HepG2 (cell line): ENCODE measurements around the gene BCL2L2. TPM values are rescaled to one million over a fixed set of nuclear protein-coding genes. Genes with fewer than 3 reads are reported as not detected.

Source experiments
- BRF2 ChIP-seq: sonication (generic); formaldehyde crosslinking; IDR thresholded peaks from 2 replicates; pipeline ENCODE4 v1.8.1; 2022; ENCODE audit warnings: mild to moderate bottlenecking, missing genetic modification reagents
- CSRNP1 ChIP-seq: sonication (generic); formaldehyde crosslinking; IDR thresholded peaks from 2 replicates; pipeline ENCODE4 v1.8.1; 2023; ENCODE audit warnings: mild to moderate bottlenecking, missing genetic modification reagents
- EED ChIP-seq: sonication (generic); formaldehyde crosslinking; IDR thresholded peaks from 2 replicates; pipeline ENCODE4 v1.5.0; 2020; ENCODE audit warnings: mild to moderate bottlenecking, missing genetic modification reagents
- KAT2B ChIP-seq: fragments of 150-350 bp; IDR thresholded peaks from 2 replicates; pipeline ENCODE4 v1.6.1; 2014; ENCODE audit warnings: low read depth, low read length, borderline replicate concordance
- NR0B2 ChIP-seq: sonication (generic); formaldehyde crosslinking; IDR thresholded peaks from 2 replicates; pipeline ENCODE4 v1.4.0; 2020; ENCODE audit warnings: mild to moderate bottlenecking, missing genetic modification reagents
- NRL ChIP-seq: sonication (generic); formaldehyde crosslinking; IDR thresholded peaks from 2 replicates; pipeline ENCODE4 v1.5.0; 2020; ENCODE audit warnings: missing genetic modification reagents, mild to moderate bottlenecking, moderate library complexity, borderline replicate concordance
- TFAP4 ChIP-seq: sonication (generic); IDR thresholded peaks from 2 replicates; pipeline ENCODE4 v1.6.1; 2016; ENCODE audit warnings: low read depth, borderline replicate concordance
- TFDP1 ChIP-seq: IDR thresholded peaks from 2 replicates; pipeline ENCODE4 v1.6.1; 2016; ENCODE audit warnings: missing compliant biosample characterization, missing genetic modification reagents, borderline replicate concordance
- TP53 ChIP-seq: sonication (generic); formaldehyde crosslinking; conservative IDR thresholded peaks from 2 replicates; pipeline ENCODE4 v1.4.0; 2020; ENCODE audit warnings: missing genetic modification reagents
- WIZ ChIP-seq: sonication (generic); formaldehyde crosslinking; IDR thresholded peaks from 2 replicates; pipeline ENCODE4 v1.5.1; 2020; ENCODE audit warnings: mild to moderate bottlenecking, missing genetic modification reagents
- ZBED4 ChIP-seq: sonication (generic); formaldehyde crosslinking; IDR thresholded peaks from 2 replicates; pipeline ENCODE4 v1.4.0; 2020; ENCODE audit warnings: missing genetic modification reagents, borderline replicate concordance
- ZBTB34 ChIP-seq: sonication (generic); formaldehyde crosslinking; IDR thresholded peaks from 2 replicates; pipeline ENCODE4 v1.8.0; 2022; ENCODE audit warnings: mild to moderate bottlenecking, missing genetic modification reagents
- ZBTB38 ChIP-seq: sonication (generic); formaldehyde crosslinking; IDR thresholded peaks from 2 replicates; pipeline ENCODE4 v1.5.1; 2020; ENCODE audit warnings: mild to moderate bottlenecking, missing genetic modification reagents
- ZC3H4 ChIP-seq: sonication (generic); formaldehyde crosslinking; IDR thresholded peaks from 2 replicates; pipeline ENCODE4 v1.4.0; 2020; ENCODE audit warnings: missing genetic modification reagents, borderline replicate concordance
- ZNF256 ChIP-seq: sonication (generic); formaldehyde crosslinking; conservative IDR thresholded peaks from 2 replicates; pipeline ENCODE4 v1.4.0; 2020; ENCODE audit warnings: missing genetic modification reagents
- ZNF547 ChIP-seq: sonication (generic); formaldehyde crosslinking; IDR thresholded peaks from 2 replicates; pipeline ENCODE4 v1.5.1; 2020; ENCODE audit warnings: mild to moderate bottlenecking, missing genetic modification reagents
- ZNF629 ChIP-seq: sonication (generic); formaldehyde crosslinking; conservative IDR thresholded peaks from 2 replicates; pipeline ENCODE4 v1.5.0; 2020; ENCODE audit warnings: missing genetic modification reagents
- ZNF878 ChIP-seq: sonication (generic); formaldehyde crosslinking; IDR thresholded peaks from 2 replicates; pipeline ENCODE4 v1.8.1; 2023; ENCODE audit warnings: mild to moderate bottlenecking, missing genetic modification reagents, moderate library complexity
- ZSCAN30 ChIP-seq: sonication (generic); formaldehyde crosslinking; IDR thresholded peaks from 2 replicates; pipeline ENCODE4 v1.5.0; 2020; ENCODE audit warnings: mild to moderate bottlenecking, missing genetic modification reagents
- polyA plus RNA-seq, 8 experiments: library from polyadenylated mRNA; depleted of rRNA in 3 of 8; stranded (reverse) in 7 of 8; unstranded in 1 of 8; fragments of >200 nt; fragmentation: Illumina TruSeq in 4 of 8; extraction: Trizol in 4 of 8; gene quantifications; 2 replicates each; pipeline versions ENCODE4 v1.2.1 to v1.2.3, GENCODE V29; 2011 to 2016; ENCODE audit warnings: low read depth in 4 of 8, missing spikeins in 1 of 8, mixed read lengths in 1 of 8; ENCODE audit not compliant: insufficient read depth in 1 of 8
- total RNA-seq, 5 experiments: library from RNA; depleted of rRNA; stranded (reverse); fragments of >200 nt; fragmentation: Illumina TruSeq; extraction: Trizol; gene quantifications; 2 replicates each; pipeline ENCODE4 v1.2.3, GENCODE V29; 2016; ENCODE audit warnings: low read depth in 1 of 5

BCL2L2 gene
- total and polyA plus RNA-seq, 2 of the 13 experiments (the other 11 are each of a cell fraction or from before 2014, with no cell fraction given), result 28.1 to 49.8 TPM

GRCh38 chr14:23301969-23302289 is 4.7 kb upstream of the BCL2L2 start (continued):
- 0 out of 2 replicates have a peak, but pooled peaks have one; percentile 87 for TF ChIP-seq TFDP1 (CRISPR knock-in tag)
- peak; percentile 94; the same call in 1 of the 2 replicates for TF ChIP-seq ZNF256 (CRISPR knock-in tag)
- peak; percentile 94 for TF ChIP-seq NR0B2 (CRISPR knock-in tag)
- peak; percentile 60 for TF ChIP-seq ZBTB38 (CRISPR knock-in tag)
- peak; percentile 92; the same call in 1 of the 2 replicates for TF ChIP-seq WIZ (CRISPR knock-in tag)
- TF ChIP-seq NRL (CRISPR knock-in tag), result peak; percentile 94
- no peak for TF ChIP-seq TP53 (CRISPR knock-in tag)
- TF ChIP-seq ZBTB34 (CRISPR knock-in tag), result peak; percentile 93
- TF ChIP-seq TFAP4, result peak; percentile 92
- peak; percentile 36; the same call in 1 of the 2 replicates for TF ChIP-seq ZC3H4 (CRISPR knock-in tag)
- TF ChIP-seq ZNF547 (CRISPR knock-in tag), result peak; percentile 100
- 0 out of 2 replicates have a peak, but pooled peaks have one; percentile 96 for TF ChIP-seq EED (CRISPR knock-in tag)
- TF ChIP-seq KAT2B, result no peak
- peak; percentile 94; the same call in 1 of the 2 replicates for TF ChIP-seq ZBED4 (CRISPR knock-in tag)
- TF ChIP-seq BRF2 (CRISPR knock-in tag), result no peak; the same call in 1 of the 2 replicates
- TF ChIP-seq CSRNP1 (CRISPR knock-in tag), result peak; percentile 99; the same call in 1 of the 2 replicates
- TF ChIP-seq ZNF878 (CRISPR knock-in tag), result no peak
- peak; percentile 69; the same call in 1 of the 2 replicates for TF ChIP-seq ZNF629 (CRISPR knock-in tag)
- TF ChIP-seq ZSCAN30 (CRISPR knock-in tag), result no peak
